ENCODE data around the gene TTLL11.
"Not testable (repeated sequence)": the region's sequence is repeated elsewhere in the genome, so short reads cannot be mapped to it uniquely, and the experiment has no call there.

Gene TTLL11

DNA sequence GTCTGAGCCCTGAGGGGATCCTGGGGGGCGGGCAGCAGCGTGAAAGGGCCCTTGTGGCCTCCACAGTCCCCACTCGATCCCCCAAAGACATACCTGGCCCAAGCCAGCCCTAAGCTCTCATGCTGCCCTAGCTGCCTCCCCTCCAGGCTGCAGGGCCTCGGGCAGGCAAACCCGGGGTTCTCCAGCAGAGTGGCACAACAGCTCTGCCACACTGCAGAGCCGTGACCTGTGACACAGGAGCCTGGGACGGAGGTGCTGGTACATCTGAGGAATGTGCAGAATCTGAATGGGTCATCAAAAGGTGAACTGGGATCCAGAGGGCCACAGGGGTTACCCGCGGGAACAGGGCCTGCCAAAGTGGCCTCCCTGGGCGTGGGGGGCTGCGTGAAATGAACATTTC lies 278.5 kb downstream of the TTLL11 start:
- DNase-seq (ENCODE audit: low spot score): no peak

GRCh38 chr9:121813519-121814210 lies 279.4 kb downstream of the TTLL11 start:
- no peak for DNase-seq (ENCODE audit: low spot score)

- no peak for DNase-seq (ENCODE audit: low spot score)
Observed at GRCh38 chr9:121812159-121812735, 280.9 kb downstream of the TTLL11 start.

GRCh38 chr9:121811751-121812150 lies 281.4 kb downstream of the TTLL11 start:
- DNase-seq (ENCODE audit: low spot score): no peak

GRCh38 chr9:121811140-121811539 lies 282.0 kb downstream of the TTLL11 start:
- DNase-seq (ENCODE audit: low spot score): no peak

GRCh38 chr9:121810489-121810888 lies 282.6 kb downstream of the TTLL11 start:
- DNase-seq (ENCODE audit: low spot score): no peak

GRCh38 chr9:121809356-121810050 lies 283.6 kb downstream of the TTLL11 start:
- no peak for DNase-seq (ENCODE audit: low spot score)

DNA sequence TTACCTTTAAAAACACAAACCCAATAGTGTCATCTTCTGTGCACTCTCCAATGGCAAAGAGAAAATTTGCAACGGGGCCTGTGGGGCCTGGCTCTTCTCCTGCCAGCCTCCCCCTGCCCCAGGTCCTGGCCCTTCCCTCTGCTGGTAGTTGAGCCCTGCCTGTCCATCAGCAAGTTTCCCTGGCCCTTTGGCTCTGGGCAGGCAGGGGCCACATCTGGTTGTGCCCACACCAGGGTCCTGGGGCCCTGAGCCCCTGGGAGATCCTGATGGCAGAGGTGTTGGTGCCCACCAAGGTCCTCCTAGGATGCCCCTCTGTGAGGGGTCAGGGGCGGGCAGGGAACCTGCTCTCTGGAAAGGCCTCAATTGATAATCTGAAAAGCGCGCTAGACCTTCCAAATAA lies 284.3 kb downstream of the TTLL11 start:
- no peak for DNase-seq (ENCODE audit: low spot score)

DNA sequence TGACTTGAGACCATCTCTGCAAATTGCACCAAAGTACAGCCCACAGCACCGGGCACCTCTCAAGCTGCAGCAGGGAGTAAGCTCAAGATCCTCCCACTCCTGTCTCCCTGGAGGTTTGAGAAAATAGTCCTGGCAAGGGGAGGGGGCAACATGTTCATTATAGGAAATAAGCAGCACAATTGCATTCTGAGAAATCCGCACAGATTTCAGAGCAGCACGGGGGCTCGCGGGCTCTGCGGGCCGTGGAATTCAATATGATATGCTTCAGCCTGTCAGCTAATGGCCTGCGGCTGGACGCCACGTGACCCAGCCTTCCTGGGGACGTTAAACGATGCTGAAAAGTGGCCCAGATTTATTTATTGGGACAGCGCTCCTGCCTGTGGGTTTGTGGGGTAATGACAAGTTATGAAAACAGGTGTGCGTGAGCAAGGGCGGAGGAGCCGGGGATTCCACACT lies 285.3 kb downstream of the TTLL11 start:
- DNase-seq (ENCODE audit: low spot score): no peak

DNA sequence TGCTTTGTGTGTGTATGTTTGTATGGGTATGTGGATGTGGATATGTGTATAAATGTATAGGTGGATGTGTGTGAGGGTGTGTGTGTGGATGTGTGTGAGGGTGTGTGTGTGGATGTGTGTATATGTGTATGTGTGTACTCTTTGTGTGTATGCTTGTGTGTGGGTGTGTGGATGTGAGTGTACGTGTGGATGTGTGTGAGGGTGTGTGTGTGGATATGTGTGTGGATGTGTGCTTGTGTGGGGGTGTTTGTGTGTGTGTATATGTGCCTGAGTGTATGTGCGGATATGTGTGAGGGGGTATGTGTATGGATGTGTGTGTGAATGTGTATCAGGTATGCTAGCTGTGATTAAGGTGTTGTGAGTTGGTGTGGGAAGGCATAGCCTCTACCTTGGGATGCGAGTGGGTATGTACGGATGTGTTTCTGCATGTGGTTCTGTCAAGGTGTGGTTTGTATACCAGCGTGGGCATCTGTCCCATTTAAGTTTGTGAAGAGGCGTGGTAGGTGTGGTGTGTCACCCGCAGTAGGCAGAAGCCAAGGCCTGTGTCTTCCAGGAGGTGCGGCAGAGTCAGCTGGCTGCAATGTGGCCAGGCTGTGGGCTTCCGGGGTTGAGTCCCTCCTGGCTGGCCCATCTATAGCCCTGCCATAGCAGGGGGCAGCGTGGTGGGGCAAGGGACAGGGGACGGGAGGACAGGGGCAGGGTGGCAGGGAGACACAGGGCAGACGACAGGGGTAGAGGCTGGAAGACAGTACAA lies 285.9 kb downstream of the TTLL11 start:
- DNase-seq (ENCODE audit: low spot score): no peak

GRCh38 chr9:121802753-121803152 lies 290.4 kb downstream of the TTLL11 start:
- no peak for DNase-seq (ENCODE audit: low spot score)

- no peak for DNase-seq (ENCODE audit: low spot score)
Observed at GRCh38 chr9:121801579-121801978, 291.5 kb downstream of the TTLL11 start.

GRCh38 chr9:121800376-121800775 lies 292.7 kb downstream of the TTLL11 start:
- DNase-seq (ENCODE audit: low spot score): no peak

DNA sequence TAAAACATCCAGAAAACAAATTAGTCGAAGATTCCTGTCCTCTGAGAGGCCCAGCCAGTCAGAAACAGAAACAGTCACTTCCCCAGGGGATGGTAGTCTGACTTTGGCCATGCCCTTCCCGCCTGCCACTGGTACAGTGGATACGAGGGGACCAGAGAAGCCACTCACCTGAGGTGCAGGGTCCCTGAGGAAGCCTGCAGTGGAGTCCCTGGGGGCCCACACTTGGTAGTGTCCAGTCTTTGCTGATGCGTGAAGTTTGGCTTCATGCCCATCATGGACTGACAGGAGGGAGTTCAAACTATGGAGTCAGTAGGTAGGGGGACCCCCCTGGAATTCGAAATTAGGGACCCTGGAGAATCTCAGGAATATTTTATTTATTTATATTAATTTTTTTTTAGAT lies 294.2 kb downstream of the TTLL11 start:
- DNase-seq (ENCODE audit: low spot score): no peak

GRCh38 chr9:121797081-121797480 lies 296.0 kb downstream of the TTLL11 start:
- no peak for DNase-seq (ENCODE audit: low spot score)

DNA sequence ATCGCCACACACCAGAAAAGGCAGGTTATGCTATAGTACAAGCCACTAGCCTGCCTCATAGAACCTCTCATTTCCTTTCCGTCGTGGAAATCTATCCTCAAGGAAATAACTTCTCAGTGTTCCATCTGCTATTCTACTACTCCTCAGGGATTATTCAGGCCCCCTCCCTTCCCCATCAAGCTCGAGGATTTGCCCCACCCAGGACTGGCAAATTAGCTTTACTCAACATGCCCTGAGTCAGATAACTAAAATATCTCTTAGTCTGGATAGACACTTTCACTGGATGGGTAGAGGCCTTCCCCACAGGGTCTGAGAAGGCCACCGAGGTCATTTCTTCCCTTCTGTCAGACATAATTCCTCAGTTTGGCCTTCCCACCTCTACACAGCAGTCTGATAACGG lies 298.8 kb downstream of the TTLL11 start:
- not testable (repeated sequence) for DNase-seq (ENCODE audit: low spot score)

GRCh38 chr9:121792476-121792875 lies 300.6 kb downstream of the TTLL11 start:
- DNase-seq (ENCODE audit: low spot score): not testable (repeated sequence)

DNA sequence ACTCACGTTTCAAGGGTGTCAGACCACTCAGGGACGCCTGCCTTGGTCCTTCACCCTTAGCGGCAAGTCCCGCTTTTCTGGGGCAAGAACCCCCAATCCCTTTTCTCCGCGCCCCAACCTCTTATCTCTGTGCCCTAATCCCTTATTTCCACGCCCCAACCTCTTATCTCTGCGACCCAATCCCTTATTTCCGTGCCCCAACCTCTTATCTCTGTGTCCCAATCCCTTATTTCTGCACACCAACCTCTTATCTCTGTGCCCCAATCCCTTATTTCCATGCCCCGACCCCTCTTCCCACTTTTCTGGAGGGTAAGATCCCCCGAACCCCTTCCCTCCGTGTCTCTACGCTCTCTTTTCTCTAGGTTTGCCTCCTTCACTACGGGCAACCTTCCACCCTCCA lies 302.3 kb downstream of the TTLL11 start:
- DNase-seq (ENCODE audit: low spot score): no peak

DNA sequence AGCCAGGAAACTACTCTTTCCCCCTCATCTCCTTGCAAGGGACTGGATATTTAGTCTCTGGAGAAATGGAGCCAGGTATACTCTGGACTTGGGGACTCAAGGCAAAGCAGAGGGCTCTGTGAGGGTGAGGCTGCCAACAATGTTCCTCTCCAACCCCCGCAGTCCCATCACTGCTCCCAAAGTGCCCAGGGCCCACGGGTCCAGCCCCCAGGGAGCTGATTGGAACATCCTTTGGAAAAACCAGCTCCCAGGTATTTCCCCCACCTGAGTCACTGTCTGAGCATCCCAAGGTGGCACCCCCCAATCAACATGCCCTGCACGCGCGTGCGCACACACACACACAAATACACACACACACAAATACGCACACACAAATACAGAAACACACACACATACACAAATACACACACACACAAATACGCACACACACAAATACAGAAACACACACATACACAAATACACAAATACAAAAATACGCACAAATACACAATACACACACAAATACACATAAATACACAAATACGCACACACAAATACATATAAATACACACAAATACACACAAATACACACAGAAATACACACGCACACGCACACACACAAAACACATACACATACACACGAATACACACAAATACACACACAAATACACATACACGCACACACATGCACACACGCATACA lies 304.3 kb downstream of the TTLL11 start:
- DNase-seq (ENCODE audit: low spot score): no peak

DNA sequence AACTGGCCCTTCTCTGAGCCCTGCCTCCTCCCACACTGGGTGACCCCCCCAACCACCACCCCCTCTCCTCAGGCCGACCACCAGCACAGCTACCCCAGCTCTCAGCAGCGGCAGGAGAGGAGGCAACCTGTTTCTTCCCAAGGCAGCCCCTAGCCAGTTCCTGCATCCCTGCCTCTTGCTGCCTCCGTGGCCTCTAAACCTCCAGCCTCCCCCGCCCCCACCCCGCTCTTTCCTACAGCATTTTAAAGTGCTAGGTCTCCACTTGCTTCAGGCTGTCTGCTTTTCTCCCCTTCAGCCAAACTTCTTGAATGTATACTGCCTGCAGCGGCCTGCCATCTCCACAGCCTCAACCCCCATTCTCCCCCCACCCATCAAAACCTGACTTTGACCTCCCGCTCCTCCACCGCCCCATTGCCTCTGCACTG lies 306.1 kb downstream of the TTLL11 start:
- DNase-seq (ENCODE audit: low spot score): no peak

DNA sequence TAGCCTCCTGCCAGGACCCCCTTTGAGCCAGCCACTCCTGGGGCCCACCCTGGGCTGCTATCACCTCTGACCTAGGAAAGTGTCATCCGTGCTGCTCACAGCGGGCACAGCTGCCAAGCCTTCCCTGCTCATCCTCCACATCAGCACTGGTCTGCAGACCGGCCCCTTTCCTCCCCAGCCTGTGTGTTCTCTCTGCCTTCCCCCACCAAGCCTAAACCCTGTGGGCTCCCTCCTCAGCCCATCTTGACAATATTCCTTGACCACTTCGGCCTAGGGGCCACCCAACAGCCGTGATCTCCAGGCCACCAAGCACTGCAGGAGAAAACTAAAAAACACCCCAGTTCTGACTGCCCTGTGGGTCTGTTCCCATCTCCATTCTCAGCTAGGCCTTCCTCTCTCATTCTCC lies 306.6 kb downstream of the TTLL11 start:
- DNase-seq (ENCODE audit: low spot score): no peak
